Transverse colon (tissue), 4 donors: ENCODE measurements around the gene SCN4B. TPM values are rescaled to one million over a fixed set of nuclear protein-coding genes. Genes with fewer than 3 reads are reported as not detected.
"Not testable (repeated sequence)": the region's sequence is repeated elsewhere in the genome, so short reads cannot be mapped to it uniquely, and the experiment has no call there.

ENCODE experiments used
- DNase-seq: peaks from one replicate; pipeline ENCODE4 v3.0.0-alpha.2; 2019
- H3K27ac ChIP-seq, 4 donors: fragments of 200-600 bp; sonication (generic); 2 replicates each; pipeline ENCODE4 v1.5.1; 2016 to 2018; ENCODE audit warnings: inconsistent platforms in 4 of 4
- H3K27me3 ChIP-seq: fragments of 200-600 bp; sonication (generic); 2 replicates; pipeline ENCODE4 v1.5.1; 2017; ENCODE audit warnings: inconsistent platforms
- H3K36me3 ChIP-seq, 4 donors: fragments of 200-600 bp; sonication (generic); 2 replicates each; pipeline ENCODE4 v1.5.1; 2017 to 2019; ENCODE audit warnings: inconsistent platforms in 4 of 4
- H3K4me1 ChIP-seq, 4 donors: fragments of 200-600 bp; sonication (generic); 2 replicates each; pipeline ENCODE4 v1.5.1; 2017 to 2020; ENCODE audit warnings: inconsistent platforms in 4 of 4
- H3K4me3 ChIP-seq, 4 donors: fragments of 200-600 bp; sonication (generic); 1 replicate in 1 of 4; 2 replicates in 3 of 4; pipeline versions ENCODE4 v1.5.1 to v1.6.1; 2017 to 2019; ENCODE audit warnings: inconsistent platforms in 4 of 4
- H3K9me3 ChIP-seq, 2 donors: fragments of 200-600 bp; sonication (generic); 2 replicates each; pipeline ENCODE4 v1.5.1; 2017 to 2019; ENCODE audit warnings: inconsistent platforms in 2 of 2
- CTCF ChIP-seq, 5 experiments: fragments of 200-600 bp in 3 of 5; fragments of 450-650 bp in 2 of 5; sonication (generic) in 3 of 5; IDR thresholded peaks; 1 replicate in 2 of 5; 2 replicates in 3 of 5; pipeline ENCODE4 v1.5.1; 2016 to 2017; ENCODE audit warnings: antibody characterized with exemption in 5 of 5, inconsistent platforms in 3 of 5, mild to moderate bottlenecking in 2 of 5, moderate library complexity in 1 of 5
- EP300 ChIP-seq: sonication (generic); formaldehyde crosslinking; IDR thresholded peaks from one replicate; pipeline ENCODE4 v1.6.1; 2017; ENCODE audit warnings: antibody characterized with exemption, low read depth
- POLR2A ChIP-seq: fragments of 450-650 bp; IDR thresholded peaks from one replicate; pipeline ENCODE4 v1.6.1; 2016; ENCODE audit warnings: antibody characterized with exemption, mild to moderate bottlenecking, moderate library complexity
- POLR2AphosphoS5 ChIP-seq, 3 donors: sonication (generic); formaldehyde crosslinking; IDR thresholded peaks; one replicate each; pipeline ENCODE4 v1.6.1; 2016; ENCODE audit warnings: antibody characterized with exemption in 3 of 3
- WGBS, 2 donors: methylation state at CpG; one replicate each; pipeline ENCODE4 v1.1.5; 2018; ENCODE audit warnings: low coverage in 1 of 2; 5-methylcytosine and 5-hydroxymethylcytosine counted together
- in situ Hi-C, 4 donors: fragments of 200-750 bp; cut with MboI; loops; one replicate each; pipeline versions ENCODE4 v1.15.0 to v1.15.1; 2017; ENCODE audit warnings: low sequenced_read_pairs in 3 of 4, low pct_ligation_motif_present in 1 of 4, low pct_unique_long_range_greater_than_20kb in 1 of 4
- intact Hi-C: fragments of 100-400 bp; cut with DNase I; formaldehyde crosslinking; loops from one replicate; pipeline ENCODE4 v1.15.1; 2023; ENCODE audit warnings: low total_unique reads
- total RNA-seq, 4 donors: library from RNA; depleted of rRNA; stranded (reverse); fragments of >200 nt; gene quantifications; one replicate each; pipeline ENCODE4 v1.1.0, GENCODE V29; 2016

SCN4B gene
- total RNA-seq, 4 donors from 2014 or later: 0.41 to 1.1 (median 0.75) TPM; not detected in 1

GRCh38 chr11:118186346-118187107 is 33.9 kb upstream of the SCN4B start:
- no peak for DNase-seq
- Histone ChIP-seq H3K4me3 (no peak overlapping the region), H3K9me3 (no peaks in the 10 kb centered on the region), H3K27me3 (peaks cover 10% of the 10 kb centered on the region), H3K36me3 (no peaks in the 10 kb centered on the region), H3K4me1 (no peaks in the 10 kb centered on the region), H3K27ac (no peak overlapping the region)
- TF ChIP-seq POLR2AphosphoS5 (IDR thresholded peaks at IDR 0.05): no peak
- intact Hi-C loops (no loop called here), in situ Hi-C loops (loop anchor here in 2 of 4 donors (25.0 kb wide), 3 partner anchors 101 to 301 kb away; partner anchors contain the start of gene UBE4A (in 2 of the 2))
- 60% methylated on average over 1 to 6 of the region's 6 CpGs for WGBS, 2 donors

- in situ Hi-C loops (loop anchor here in 2 of 4 donors (25.0 kb wide), 3 partner anchors 102 to 302 kb away; partner anchors contain the start of gene UBE4A (in 2 of the 2)), intact Hi-C loops (no loop called here)
- no peaks in the 10 kb centered on the region for H3K36me3 ChIP-seq
- WGBS, 2 donors: 87% methylated on average over 12 of the region's 12 CpGs; no CpG with 5 or more reads in 1 of the 2 donors
- DNase-seq: no peak
- no peak overlapping the region for H3K4me3 ChIP-seq
- no peaks in the 10 kb centered on the region for H3K9me3 ChIP-seq
- TF ChIP-seq POLR2A (no peak), POLR2AphosphoS5 (IDR thresholded peaks at IDR 0.05) (no peak), EP300 (no peak), CTCF (IDR thresholded peaks at IDR 0.05) (no peak)
- H3K4me1 ChIP-seq: peaks cover 0 to 9% (median 0%) of the 10 kb centered on the region in 4 donors
- H3K27me3 ChIP-seq: peaks cover 10% of the 10 kb centered on the region
- H3K27ac ChIP-seq: no peak overlapping the region
These were observed 32.4 kb upstream of the SCN4B start for GRCh38 chr11:118184784-118185579.

- H3K4me3 ChIP-seq, H3K27ac ChIP-seq, H3K36me3 ChIP-seq, H3K9me3 ChIP-seq, DNase-seq, intact Hi-C loops, H3K27me3 ChIP-seq: not testable (repeated sequence)
- peaks cover 0 to 12% (median 0%) of the 10 kb centered on the region in 4 donors for H3K4me1 ChIP-seq
- in situ Hi-C loops: loop anchor here in 2 of 4 donors (25.0 kb wide), 3 partner anchors 104 to 304 kb away; partner anchors contain the start of gene UBE4A (in 2 of the 2)
- 76 to 86% methylated on average over 3 to 5 of the region's 5 CpGs for WGBS, 2 donors
These were observed 31.1 kb upstream of the SCN4B start for GRCh38 chr11:118183691-118184090.

GRCh38 chr11:118180300-118180703 is 27.7 kb upstream of the SCN4B start:
- Histone ChIP-seq H3K4me3 (peak overlapping the region in 1 of 4 donors; percentile 2), H3K27ac (no peak overlapping the region), H3K4me1 (peaks cover 0 to 18% (median 0%) of the 10 kb centered on the region in 4 donors), H3K9me3 (no peaks in the 10 kb centered on the region), H3K36me3 (no peaks in the 10 kb centered on the region), H3K27me3 (peaks cover 21% of the 10 kb centered on the region)
- in situ Hi-C loops (loop anchor here in 2 of 4 donors (25.0 kb wide), 3 partner anchors 107 to 307 kb away; partner anchors contain the start of gene UBE4A (in 2 of the 2)), intact Hi-C loops (no loop called here)
- WGBS, 2 donors: 53 to 60% methylated on average over 1 to 11 of the region's 11 CpGs
- peak; percentile 26 for DNase-seq
- TF ChIP-seq POLR2A: no peak
- TF ChIP-seq POLR2AphosphoS5 (IDR thresholded peaks at IDR 0.05): no peak
- no peak for TF ChIP-seq EP300
- no peak for TF ChIP-seq CTCF (IDR thresholded peaks at IDR 0.05)

- Histone ChIP-seq H3K27me3 (peaks cover 27% of the 10 kb centered on the region), H3K27ac (no peak overlapping the region), H3K9me3 (no peaks in the 10 kb centered on the region), H3K4me1 (peaks cover 0 to 18% (median 0%) of the 10 kb centered on the region in 4 donors), H3K36me3 (no peaks in the 10 kb centered on the region), H3K4me3 (no peak overlapping the region)
- intact Hi-C loops: no loop called here
- no peak for TF ChIP-seq CTCF (IDR thresholded peaks at IDR 0.05)
- no peak for TF ChIP-seq POLR2A
- no peak for TF ChIP-seq EP300
- TF ChIP-seq POLR2AphosphoS5 (IDR thresholded peaks at IDR 0.05): no peak
- DNase-seq: no peak
- in situ Hi-C loops: loop anchor here in 2 of 4 donors (25.0 kb wide), 3 partner anchors 111 to 311 kb away; partner anchors contain the start of gene UBE4A (in 2 of the 2)
- 85% methylated on average over 4 of the region's 4 CpGs; no CpG with 5 or more reads in 1 of the 2 donors for WGBS, 2 donors
These were observed 24.1 kb upstream of the SCN4B start for GRCh38 chr11:118176778-118177134.
